ENCODE data around the gene SIPA1.

SIPA1 gene

DNA sequence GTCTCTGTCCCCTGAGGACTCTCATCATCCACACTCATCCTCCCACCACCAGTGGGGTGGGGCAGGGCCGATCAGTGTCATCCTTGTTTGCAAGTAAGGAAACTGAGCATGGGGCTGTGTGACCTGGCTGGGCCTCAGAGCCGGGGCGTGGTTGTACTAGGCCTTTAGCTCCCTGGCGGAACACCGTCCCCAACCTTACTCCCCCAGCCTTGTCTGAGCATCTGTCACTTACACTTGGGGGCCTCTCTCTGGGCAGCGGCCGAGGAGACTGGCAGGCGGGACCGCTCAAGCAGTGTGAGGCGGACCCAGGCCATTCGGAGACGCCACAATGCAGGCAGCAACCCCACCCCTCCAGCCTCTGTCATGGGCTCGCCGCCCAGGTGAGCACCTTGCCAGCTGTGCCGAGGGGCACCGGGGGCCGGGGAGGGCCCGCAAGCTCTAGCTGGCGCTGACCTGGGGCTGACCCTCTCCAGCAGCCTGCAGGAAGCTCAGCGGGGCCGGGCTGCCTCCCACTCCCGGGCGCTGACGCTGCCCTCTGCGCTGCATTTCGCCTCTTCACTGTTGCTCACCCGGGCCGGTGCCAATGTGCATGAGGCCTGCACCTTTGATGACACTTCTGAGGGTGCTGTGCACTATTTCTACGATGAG, 18.5 kb upstream of the SIPA1 start:
- DNase-seq (ENCODE audit: insufficient read length, low spot score) (no peak), FAIRE-seq (no peak)
- TF ChIP-seq POLR2A (IDR thresholded peaks at IDR 0.05; ENCODE audit: low read depth, low read length): 0 out of 2 replicates have a peak, but pooled peaks have one; percentile 36
- TF ChIP-seq SPI1 (IDR thresholded peaks at IDR 0.05; ENCODE audit: low read depth, low read length): no peak

DNA sequence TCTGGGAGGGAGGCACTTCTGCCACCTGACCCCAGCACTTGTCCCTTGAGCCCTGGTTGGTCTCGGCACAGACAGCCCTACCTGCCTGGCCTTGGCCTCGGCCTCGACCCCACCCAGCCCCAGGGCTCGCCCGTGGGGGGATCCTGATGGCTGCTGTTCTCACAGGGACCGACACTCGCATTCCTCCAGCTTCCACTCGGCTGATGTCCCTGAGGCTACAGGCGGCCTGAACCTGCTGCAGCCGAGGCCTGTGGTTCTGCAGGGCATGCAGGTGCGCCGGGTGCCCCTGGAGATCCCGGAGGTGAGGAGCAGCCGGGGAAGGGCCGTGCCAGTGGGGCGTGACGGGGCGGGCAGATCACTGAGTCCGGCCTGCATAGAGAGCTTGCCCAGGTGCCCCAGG, 17.2 kb upstream of the SIPA1 start:
- DNase-seq (ENCODE audit: insufficient read length, low spot score) (no peak), FAIRE-seq (no peak)
- TF ChIP-seq PAX5 (IDR thresholded peaks at IDR 0.05; ENCODE audit: insufficient read depth, low read length, severe bottlenecking) (no peak), POLR2AphosphoS5 (IDR thresholded peaks at IDR 0.05; ENCODE audit: low read depth, low read length) (0 out of 2 replicates have a peak, but pooled peaks have one; percentile 9), TAF1 (IDR thresholded peaks at IDR 0.05; ENCODE audit: low read depth, low read length) (no peak)

DNA sequence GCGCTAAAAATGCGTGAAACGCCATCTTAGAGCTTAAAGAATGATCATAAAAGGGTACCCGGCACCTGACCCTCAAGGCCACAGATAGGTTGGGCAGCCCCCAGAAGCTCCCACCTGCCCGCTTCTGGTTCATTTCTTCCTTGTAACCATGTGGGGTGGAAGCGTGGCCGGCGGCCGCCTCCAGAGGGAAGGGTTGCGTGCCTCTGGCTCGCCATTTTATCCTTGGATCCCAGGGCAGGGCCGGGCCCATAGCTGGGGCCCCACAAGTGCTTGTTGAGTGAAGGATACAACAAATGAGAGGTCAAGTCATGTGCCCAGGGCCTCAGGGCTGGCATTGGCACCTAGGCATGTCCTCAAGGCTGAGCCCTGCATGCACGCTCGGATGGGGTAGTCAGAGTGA, 16.4 kb upstream of the SIPA1 start:
- FAIRE-seq (no peak), DNase-seq (ENCODE audit: insufficient read length, low spot score) (no peak)
- TF ChIP-seq POLR2A (IDR thresholded peaks at IDR 0.05; ENCODE audit: low read depth, low read length) (no peak), SPI1 (IDR thresholded peaks at IDR 0.05; ENCODE audit: low read depth, low read length) (no peak), TAF1 (IDR thresholded peaks at IDR 0.05; ENCODE audit: low read depth, low read length) (no peak), POU2F2 (IDR thresholded peaks at IDR 0.05; ENCODE audit: low read depth, low read length) (no peak), POLR2AphosphoS5 (IDR thresholded peaks at IDR 0.05; ENCODE audit: low read depth, low read length) (no peak), PAX5 (IDR thresholded peaks at IDR 0.05; ENCODE audit: insufficient read depth, low read length, severe bottlenecking) (no peak)

DNA sequence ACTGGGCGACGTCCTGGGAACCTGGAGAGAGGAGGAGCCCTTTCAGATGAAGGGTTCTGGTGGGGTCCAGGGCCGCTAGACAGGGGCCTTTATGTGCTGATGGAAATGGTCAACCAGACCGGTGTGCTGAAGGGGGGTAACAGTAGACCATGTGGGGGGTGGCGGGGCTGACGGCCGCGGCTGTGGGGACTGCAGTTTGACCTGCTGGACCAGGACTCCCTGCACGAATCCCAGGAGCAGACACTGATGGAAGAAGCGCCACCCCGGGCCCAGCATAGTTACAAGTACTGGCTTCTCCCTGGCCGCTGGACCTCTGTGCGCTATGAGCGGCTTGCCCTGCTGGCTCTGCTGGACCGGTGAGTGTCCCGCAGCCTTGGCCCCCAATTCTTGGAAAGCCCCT, 15.9 kb upstream of the SIPA1 start:
- FAIRE-seq: no peak
- no peak for DNase-seq (ENCODE audit: insufficient read length, low spot score)
- TF ChIP-seq POU2F2 (IDR thresholded peaks at IDR 0.05; ENCODE audit: low read depth, low read length) (no peak), SPI1 (IDR thresholded peaks at IDR 0.05; ENCODE audit: low read depth, low read length) (no peak), PAX5 (IDR thresholded peaks at IDR 0.05; ENCODE audit: insufficient read depth, low read length, severe bottlenecking) (no peak), POLR2AphosphoS5 (IDR thresholded peaks at IDR 0.05; ENCODE audit: low read depth, low read length) (no peak), POLR2A (IDR thresholded peaks at IDR 0.05; ENCODE audit: low read depth, low read length) (no peak), TAF1 (IDR thresholded peaks at IDR 0.05; ENCODE audit: low read depth, low read length) (no peak)

DNA sequence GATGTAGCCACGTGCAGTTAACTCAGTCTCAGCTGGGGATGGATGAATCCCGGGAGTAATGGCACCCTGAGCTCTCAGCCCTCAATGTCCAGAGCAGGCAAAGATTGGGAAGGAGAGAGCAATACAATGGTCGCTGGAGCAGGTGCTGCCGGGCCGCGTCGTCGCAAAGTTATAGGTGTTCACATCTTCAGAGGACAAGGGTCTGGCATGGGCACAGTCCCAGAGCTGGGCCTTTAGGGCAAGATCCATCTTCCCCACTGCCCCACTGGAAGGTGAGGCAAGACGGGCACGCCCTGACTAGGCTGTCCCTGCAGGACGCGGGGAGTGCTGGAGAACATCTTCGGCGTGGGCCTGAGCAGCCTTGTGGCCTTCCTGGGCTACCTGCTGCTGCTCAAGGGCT, 14.7 kb upstream of the SIPA1 start:
- no peak for TF ChIP-seq SPI1 (IDR thresholded peaks at IDR 0.05; ENCODE audit: low read depth, low read length)
- DNase-seq (ENCODE audit: insufficient read length, low spot score): no peak
- no peak for FAIRE-seq

DNA sequence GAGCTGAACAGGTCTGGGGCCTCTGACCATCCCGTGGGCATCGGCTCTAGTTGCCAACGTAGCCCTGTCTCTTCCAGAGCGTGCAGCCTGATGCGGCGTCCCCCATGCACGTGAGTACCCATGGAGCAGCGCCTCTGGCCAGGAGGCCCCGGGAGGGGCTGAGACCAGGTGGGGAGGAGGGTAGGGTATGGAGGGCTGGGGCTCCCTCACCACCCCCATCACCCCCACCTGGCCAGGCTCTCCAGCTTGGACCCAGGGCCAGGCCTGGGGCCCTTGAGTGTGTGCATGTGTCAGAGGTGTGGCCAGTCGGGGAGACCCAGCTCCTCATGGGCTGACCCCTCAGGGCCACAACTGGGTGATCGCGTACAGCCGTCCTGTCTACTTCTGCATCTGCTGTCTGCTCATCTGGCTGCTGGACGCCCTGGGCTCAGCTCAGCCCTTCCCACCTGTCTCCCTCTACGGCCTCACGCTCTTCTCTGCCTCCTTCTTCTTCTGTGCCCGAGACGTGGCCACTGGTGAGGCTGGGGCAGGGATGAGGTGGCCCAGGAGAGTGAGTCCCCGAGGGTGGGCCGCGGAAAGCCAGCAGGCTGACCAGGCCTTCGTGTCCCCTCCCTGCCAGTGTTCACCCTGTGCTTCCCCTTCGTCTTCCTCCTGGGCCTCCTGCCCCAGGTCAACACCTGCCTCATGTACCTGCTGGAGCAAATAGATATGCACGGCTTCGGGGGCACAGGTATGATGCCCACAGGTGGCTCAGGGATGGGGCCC, 13.9 kb upstream of the SIPA1 start:
- no peak for FAIRE-seq
- DNase-seq (ENCODE audit: insufficient read length, low spot score): no peak
- no peak for TF ChIP-seq PAX5 (IDR thresholded peaks at IDR 0.05; ENCODE audit: insufficient read depth, low read length, severe bottlenecking)
- TF ChIP-seq POLR2AphosphoS5 (IDR thresholded peaks at IDR 0.05; ENCODE audit: low read depth, low read length): no peak; the same call in 1 of the 2 replicates
- TF ChIP-seq SPI1 (IDR thresholded peaks at IDR 0.05; ENCODE audit: low read depth, low read length): no peak
- no peak for TF ChIP-seq POU2F2 (IDR thresholded peaks at IDR 0.05; ENCODE audit: low read depth, low read length)
- TF ChIP-seq POLR2A (IDR thresholded peaks at IDR 0.05; ENCODE audit: low read depth, low read length): no peak
- TF ChIP-seq TAF1 (IDR thresholded peaks at IDR 0.05; ENCODE audit: low read depth, low read length): no peak

DNA sequence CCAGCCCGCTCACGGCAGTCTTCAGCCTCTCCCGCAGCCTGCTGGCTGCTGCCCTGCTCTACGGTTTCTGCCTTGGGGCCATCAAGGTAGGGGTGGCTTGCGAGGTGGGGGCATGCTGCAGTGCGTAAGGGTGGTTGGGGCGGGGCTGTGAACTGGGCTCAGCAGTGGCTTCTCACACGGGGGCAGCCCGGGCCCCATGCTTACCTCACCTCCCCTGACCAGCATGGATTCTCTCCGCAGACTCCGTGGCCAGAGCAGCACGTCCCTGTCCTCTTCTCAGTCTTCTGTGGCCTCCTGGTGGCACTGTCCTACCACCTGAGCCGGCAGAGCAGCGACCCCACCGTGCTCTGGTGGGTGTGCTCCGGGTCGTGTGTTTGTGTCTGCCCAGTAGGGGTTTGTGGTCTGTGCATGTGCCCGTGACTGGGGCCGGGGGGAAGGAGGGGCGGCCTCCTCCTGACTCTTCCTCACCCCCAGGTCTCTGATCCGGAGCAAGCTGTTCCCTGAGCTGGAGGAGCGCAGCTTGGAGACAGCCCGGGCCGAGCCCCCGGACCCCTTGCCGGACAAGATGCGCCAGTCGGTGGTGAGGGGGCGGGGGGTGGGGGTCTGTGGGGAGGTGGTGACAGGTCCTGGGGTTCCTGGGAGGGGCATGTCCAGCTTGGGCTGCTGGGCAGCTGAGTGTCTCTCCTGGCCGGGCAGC, 12.8 kb upstream of the SIPA1 start:
- TF ChIP-seq PAX5 (IDR thresholded peaks at IDR 0.05; ENCODE audit: insufficient read depth, low read length, severe bottlenecking): no peak
- TF ChIP-seq SPI1 (IDR thresholded peaks at IDR 0.05; ENCODE audit: low read depth, low read length): no peak
- no peak for TF ChIP-seq POU2F2 (IDR thresholded peaks at IDR 0.05; ENCODE audit: low read depth, low read length)
- TF ChIP-seq TAF1 (IDR thresholded peaks at IDR 0.05; ENCODE audit: low read depth, low read length): no peak
- no peak for TF ChIP-seq POLR2AphosphoS5 (IDR thresholded peaks at IDR 0.05; ENCODE audit: low read depth, low read length)
- TF ChIP-seq POLR2A (IDR thresholded peaks at IDR 0.05; ENCODE audit: low read depth, low read length): no peak; the same call in 1 of the 2 replicates
- DNase-seq (ENCODE audit: insufficient read length, low spot score) (no peak), FAIRE-seq (no peak)

DNA sequence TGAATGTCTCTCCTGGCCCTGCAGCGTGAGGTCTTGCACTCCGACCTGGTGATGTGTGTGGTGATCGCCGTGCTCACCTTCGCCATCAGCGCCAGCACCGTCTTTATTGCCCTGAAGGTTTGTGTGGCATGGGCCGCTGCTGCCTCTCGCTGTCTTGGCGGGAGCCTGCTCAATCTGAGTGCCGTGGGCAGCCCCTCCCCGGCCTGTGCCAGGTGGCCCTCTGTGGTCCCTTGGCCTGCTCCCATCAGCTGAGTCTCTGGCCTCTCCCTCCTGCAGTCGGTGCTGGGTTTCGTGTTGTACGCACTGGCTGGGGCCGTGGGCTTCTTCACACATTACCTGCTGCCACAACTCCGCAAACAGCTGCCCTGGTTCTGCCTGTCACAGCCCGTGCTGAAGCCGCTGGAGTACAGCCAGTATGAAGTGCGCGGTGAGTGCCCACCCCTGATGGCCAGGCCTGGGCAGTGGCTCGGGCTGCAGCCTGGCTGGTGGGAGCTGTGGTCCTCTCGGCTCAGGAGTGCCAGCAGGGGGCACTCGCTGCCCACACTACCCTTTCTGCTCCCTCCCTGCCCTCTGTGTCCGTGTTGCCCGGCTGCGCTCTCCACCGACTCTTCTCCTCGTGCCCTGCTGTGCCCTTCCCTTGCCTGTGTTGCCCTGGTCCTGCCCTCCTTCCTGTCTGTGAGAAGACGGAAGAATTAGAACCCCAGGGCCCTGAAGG, 12.1 kb upstream of the SIPA1 start:
- TF ChIP-seq PAX5 (IDR thresholded peaks at IDR 0.05; ENCODE audit: insufficient read depth, low read length, severe bottlenecking): no peak
- no peak for TF ChIP-seq POLR2A (IDR thresholded peaks at IDR 0.05; ENCODE audit: low read depth, low read length)
- no peak for TF ChIP-seq POU2F2 (IDR thresholded peaks at IDR 0.05; ENCODE audit: low read depth, low read length)
- TF ChIP-seq TAF1 (IDR thresholded peaks at IDR 0.05; ENCODE audit: low read depth, low read length): no peak
- TF ChIP-seq SPI1 (IDR thresholded peaks at IDR 0.05; ENCODE audit: low read depth, low read length): no peak
- TF ChIP-seq POLR2AphosphoS5 (IDR thresholded peaks at IDR 0.05; ENCODE audit: low read depth, low read length): no peak
- DNase-seq (ENCODE audit: insufficient read length, low spot score): peak; percentile 79
- peak; percentile 79 for FAIRE-seq

DNA sequence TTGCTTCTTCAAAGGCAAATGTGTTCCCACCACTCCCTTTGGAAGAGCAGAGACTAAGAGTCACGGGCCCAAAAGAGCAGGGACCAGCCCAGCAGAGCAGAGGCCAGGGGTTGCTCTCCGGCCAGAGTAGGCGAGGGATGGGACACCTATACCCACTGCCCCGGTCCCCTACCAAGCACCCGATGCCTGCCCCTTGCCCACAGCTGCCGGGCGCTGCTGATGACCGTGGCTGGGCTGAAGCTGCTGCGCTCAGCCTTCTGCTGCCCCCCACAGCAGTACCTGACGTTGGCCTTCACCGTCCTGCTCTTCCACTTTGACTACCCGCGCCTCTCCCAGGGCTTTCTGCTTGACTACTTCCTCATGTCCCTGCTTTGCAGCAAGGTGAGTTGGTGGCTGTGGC, 10.7 kb upstream of the SIPA1 start:
- no peak for TF ChIP-seq PAX5 (IDR thresholded peaks at IDR 0.05; ENCODE audit: insufficient read depth, low read length, severe bottlenecking)
- no peak for TF ChIP-seq SPI1 (IDR thresholded peaks at IDR 0.05; ENCODE audit: low read depth, low read length)
- no peak for TF ChIP-seq TAF1 (IDR thresholded peaks at IDR 0.05; ENCODE audit: low read depth, low read length)
- TF ChIP-seq POLR2AphosphoS5 (IDR thresholded peaks at IDR 0.05; ENCODE audit: low read depth, low read length): no peak
- no peak for TF ChIP-seq POLR2A (IDR thresholded peaks at IDR 0.05; ENCODE audit: low read depth, low read length)
- no peak for TF ChIP-seq POU2F2 (IDR thresholded peaks at IDR 0.05; ENCODE audit: low read depth, low read length)
- FAIRE-seq: no peak
- no peak for DNase-seq (ENCODE audit: insufficient read length, low spot score)
